Gastroesophageal sphincter (tissue), 3 donors: ENCODE measurements around the gene TBCEL.

Experiments used
- CTCF ChIP-seq, 4 experiments: fragments of 200-600 bp in 2 of 4; fragments of 450-650 bp in 2 of 4; sonication (generic) in 1 of 4; IDR thresholded peaks; one replicate each; pipeline ENCODE4 v1.5.1; 2017 to 2019; ENCODE audit warnings: antibody characterized with exemption in 4 of 4, mild to moderate bottlenecking in 2 of 4, moderate library complexity in 2 of 4
- POLR2A ChIP-seq, 2 donors: fragments of 450-650 bp; IDR thresholded peaks; one replicate each; pipeline ENCODE4 v1.6.1; 2017; ENCODE audit warnings: antibody characterized with exemption in 2 of 2, mild to moderate bottlenecking in 2 of 2, moderate library complexity in 1 of 2
- POLR2AphosphoS5 ChIP-seq: sonication (generic); formaldehyde crosslinking; IDR thresholded peaks from one replicate; pipeline ENCODE4 v1.6.1; 2017; ENCODE audit warnings: antibody characterized with exemption

- TF ChIP-seq POLR2AphosphoS5 (no peak), CTCF (IDR thresholded peaks at IDR 0.05) (no peak), POLR2A (IDR thresholded peaks at IDR 0.05) (no peak)
Observed at GRCh38 chr11:121057922-121058321, 34.0 kb downstream of the TBCEL start.
